Measurements from ENCODE around the gene MORN3. TPM values are rescaled to one million over a fixed set of nuclear protein-coding genes. Genes with fewer than 3 reads are reported as not detected.
"Not testable (repeated sequence)": the region's sequence is repeated elsewhere in the genome, so short reads cannot be mapped to it uniquely, and the experiment has no call there.

The MORN3 gene
- total RNA-seq, 2 donors from 2014 or later, result 1.4 to 1.6 TPM

DNA sequence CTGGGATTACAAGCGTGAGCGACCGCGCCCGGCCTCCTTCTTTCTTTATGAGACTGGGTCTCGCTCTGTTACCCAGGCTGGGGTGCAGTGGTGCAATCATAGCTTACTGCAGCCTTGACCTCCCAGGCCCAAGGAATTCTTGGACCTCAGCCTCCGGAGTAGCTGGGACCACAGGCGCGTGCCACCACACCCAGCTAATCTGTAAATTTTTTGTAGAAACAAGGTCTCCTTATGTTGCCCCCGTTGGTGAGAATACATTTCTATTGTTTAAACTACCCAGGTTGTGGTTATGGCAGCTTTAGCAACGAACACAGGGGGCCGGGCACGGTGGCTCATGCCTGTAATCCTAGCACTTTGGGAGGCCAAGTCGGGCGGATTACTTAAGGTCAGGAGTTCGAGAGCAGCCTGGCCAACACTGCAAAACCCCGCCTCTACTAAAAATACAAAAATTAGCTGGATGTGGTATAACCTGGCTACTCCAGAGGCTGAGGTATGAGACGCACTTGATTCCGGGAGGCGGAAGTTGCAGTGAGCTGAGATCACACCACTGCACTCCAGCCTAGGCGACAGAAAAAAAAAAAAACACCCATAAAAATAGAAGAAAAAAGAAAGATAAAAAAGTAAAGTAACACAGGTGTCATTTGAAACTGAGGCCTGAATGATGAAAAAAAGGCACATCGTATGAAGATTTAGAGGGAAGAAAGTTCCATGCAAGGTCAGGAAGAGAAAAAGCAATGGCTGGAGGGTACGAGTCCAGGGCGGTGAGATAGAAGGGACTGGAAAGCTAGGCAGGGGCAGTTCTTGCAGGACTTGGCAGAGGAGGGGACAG is 42.1 kb upstream of the MORN3 start:
- peak; percentile 52 for DNase-seq
- Mint-ChIP-seq H3K36me3 (ENCODE audit: low read depth) (peaks cover 5% of the 10 kb centered on the region), H3K27me3 (ENCODE audit: insufficient read depth) (peaks cover 5% of the 10 kb centered on the region), H3K4me3 (peak overlapping the region; percentile 81), H3K4me1 (peaks cover 13% of the 10 kb centered on the region), H3K9me3 (peaks cover 16% of the 10 kb centered on the region), H3K27ac (peak overlapping the region; percentile 97)
- Histone ChIP-seq H3K27me3 (ENCODE audit: control insufficient read depth, insufficient read depth, low read length, poor library complexity, severe bottlenecking) (no peaks in the 10 kb centered on the region), H3K36me3 (ENCODE audit: control insufficient read depth, insufficient read depth, low read length) (no peaks in the 10 kb centered on the region), H3K4me1 (ENCODE audit: control insufficient read depth, insufficient read depth, low read length) (no peaks in the 10 kb centered on the region), H3K4me3 (ENCODE audit: low read length) (peak overlapping the region; percentile 91), H3K9me3 (ENCODE audit: control insufficient read depth, low read length) (no peaks in the 10 kb centered on the region), H3K27ac (ENCODE audit: low read depth, low read length) (peak overlapping the region; percentile 64), H3K9ac (ENCODE audit: extremely low read depth, low read length, poor library complexity, severe bottlenecking) (peak overlapping the region; percentile 90)
- 88 to 89% methylated on average over 17 to 23 of the region's 24 CpGs for WGBS, 2 experiments (ENCODE audit: insufficient coverage in 1 of 2, insufficient read length in 1 of 2)
- TF ChIP-seq, protein P1, sequence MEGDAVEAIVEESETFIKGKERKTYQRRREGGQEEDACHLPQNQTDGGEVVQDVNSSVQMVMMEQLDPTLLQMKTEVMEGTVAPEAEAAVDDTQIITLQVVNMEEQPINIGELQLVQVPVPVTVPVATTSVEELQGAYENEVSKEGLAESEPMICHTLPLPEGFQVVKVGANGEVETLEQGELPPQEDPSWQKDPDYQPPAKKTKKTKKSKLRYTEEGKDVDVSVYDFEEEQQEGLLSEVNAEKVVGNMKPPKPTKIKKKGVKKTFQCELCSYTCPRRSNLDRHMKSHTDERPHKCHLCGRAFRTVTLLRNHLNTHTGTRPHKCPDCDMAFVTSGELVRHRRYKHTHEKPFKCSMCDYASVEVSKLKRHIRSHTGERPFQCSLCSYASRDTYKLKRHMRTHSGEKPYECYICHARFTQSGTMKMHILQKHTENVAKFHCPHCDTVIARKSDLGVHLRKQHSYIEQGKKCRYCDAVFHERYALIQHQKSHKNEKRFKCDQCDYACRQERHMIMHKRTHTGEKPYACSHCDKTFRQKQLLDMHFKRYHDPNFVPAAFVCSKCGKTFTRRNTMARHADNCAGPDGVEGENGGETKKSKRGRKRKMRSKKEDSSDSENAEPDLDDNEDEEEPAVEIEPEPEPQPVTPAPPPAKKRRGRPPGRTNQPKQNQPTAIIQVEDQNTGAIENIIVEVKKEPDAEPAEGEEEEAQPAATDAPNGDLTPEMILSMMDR (conservative IDR thresholded peaks at IDR 0.05), result no peak

DNA sequence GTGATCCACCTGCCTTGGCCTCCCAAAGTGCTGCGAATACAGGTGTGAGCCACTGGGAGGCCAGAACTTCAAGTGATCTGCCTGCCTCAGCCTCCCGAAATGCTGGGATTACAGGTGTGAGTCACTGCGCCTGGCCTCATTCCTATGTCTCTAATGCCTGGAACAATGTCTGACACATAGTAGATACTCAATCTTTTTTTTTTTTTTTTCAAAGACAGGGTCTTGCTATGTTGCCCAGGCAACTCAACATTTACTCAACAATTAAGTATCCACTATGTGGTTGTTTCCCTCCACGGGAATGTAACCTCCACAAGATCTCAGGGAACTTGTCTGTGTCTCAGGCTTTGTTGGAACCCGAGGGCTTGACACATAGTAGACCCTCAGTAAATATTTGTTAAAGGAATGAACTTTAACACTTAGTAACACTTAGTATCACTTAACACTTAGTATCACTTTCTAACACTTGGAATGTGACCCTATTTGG is 40.1 kb upstream of the MORN3 start:
- Histone ChIP-seq H3K27ac (ENCODE audit: low read depth, low read length) (peak overlapping the region; percentile 82), H3K9ac (ENCODE audit: extremely low read depth, low read length, poor library complexity, severe bottlenecking) (peak overlapping the region; percentile 60), H3K36me3 (ENCODE audit: control insufficient read depth, insufficient read depth, low read length) (no peaks in the 10 kb centered on the region), H3K4me1 (ENCODE audit: control insufficient read depth, insufficient read depth, low read length) (no peaks in the 10 kb centered on the region), H3K9me3 (ENCODE audit: control insufficient read depth, low read length) (peaks cover 8% of the 10 kb centered on the region), H3K4me3 (ENCODE audit: low read length) (no peak overlapping the region), H3K27me3 (ENCODE audit: control insufficient read depth, insufficient read depth, low read length, poor library complexity, severe bottlenecking) (no peaks in the 10 kb centered on the region)
- WGBS, 2 experiments (ENCODE audit: insufficient coverage in 1 of 2, insufficient read length in 1 of 2), result 68 to 75% methylated on average over 4 to 5 of the region's 5 CpGs
- H3K27me3 Mint-ChIP-seq (ENCODE audit: insufficient read depth), result peaks cover 10% of the 10 kb centered on the region
- H3K27ac Mint-ChIP-seq, result peak overlapping the region; percentile 77
- peaks cover 13% of the 10 kb centered on the region for H3K4me1 Mint-ChIP-seq
- H3K9me3 Mint-ChIP-seq, result peaks cover 16% of the 10 kb centered on the region
- no peak overlapping the region for H3K4me3 Mint-ChIP-seq
- H3K36me3 Mint-ChIP-seq (ENCODE audit: low read depth), result peaks cover 2% of the 10 kb centered on the region
- DNase-seq, result peak; percentile 74
- TF ChIP-seq, protein P1 (conservative IDR thresholded peaks at IDR 0.05), result peak; percentile 50

DNA sequence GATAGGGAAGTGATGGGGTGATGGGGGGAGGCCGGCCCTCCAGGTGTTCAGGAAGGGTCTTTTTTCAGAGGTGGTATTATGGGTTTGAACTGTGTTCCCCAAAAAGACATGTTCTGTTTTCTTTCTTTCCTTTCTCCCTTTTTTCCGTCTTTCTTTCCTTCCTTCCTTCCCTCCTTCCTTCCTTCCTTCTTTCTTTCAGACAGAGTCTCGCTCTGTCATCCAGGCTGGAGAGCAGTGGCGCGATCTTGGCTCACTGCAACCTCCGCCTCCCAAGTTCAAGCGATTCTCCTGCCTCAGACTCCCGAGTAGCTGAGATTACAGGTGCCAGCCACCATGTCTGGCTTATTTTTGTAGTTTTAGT is 39.6 kb upstream of the MORN3 start:
- H3K27ac Mint-ChIP-seq, result peak overlapping the region; percentile 77
- not testable (repeated sequence) for H3K36me3 ChIP-seq (ENCODE audit: control insufficient read depth, insufficient read depth, low read length); DNase-seq; H3K27me3 ChIP-seq (ENCODE audit: control insufficient read depth, insufficient read depth, low read length, poor library complexity, severe bottlenecking); H3K4me3 Mint-ChIP-seq; H3K9me3 ChIP-seq (ENCODE audit: control insufficient read depth, low read length); H3K4me1 ChIP-seq (ENCODE audit: control insufficient read depth, insufficient read depth, low read length); H3K4me3 ChIP-seq (ENCODE audit: low read length); H3K36me3 Mint-ChIP-seq (ENCODE audit: low read depth)
- WGBS, 2 experiments (ENCODE audit: insufficient coverage in 1 of 2, insufficient read length in 1 of 2), result 93 to 94% methylated on average over 7 to 8 of the region's 8 CpGs
- Histone ChIP-seq H3K9ac (ENCODE audit: extremely low read depth, low read length, poor library complexity, severe bottlenecking) (peak overlapping the region; percentile 44), H3K27ac (ENCODE audit: low read depth, low read length) (peak overlapping the region; percentile 82)
- H3K4me1 Mint-ChIP-seq, result peaks cover 13% of the 10 kb centered on the region
- H3K27me3 Mint-ChIP-seq (ENCODE audit: insufficient read depth), result peaks cover 13% of the 10 kb centered on the region
- H3K9me3 Mint-ChIP-seq, result peaks cover 16% of the 10 kb centered on the region
